ENCODE measurements around the gene CCDC157.

GRCh38 chr22:30309951-30310741 lies 46.7 kb upstream of the CCDC157 start:
- TF ChIP-seq CTCF (conservative IDR thresholded peaks at IDR 0.05) (no peak), ZFX (IDR thresholded peaks at IDR 0.05) (no peak)

Data from C4-2B (cell line).